GM12865 (cell line): Measurements from ENCODE around the gene CRLF3.

ENCODE experiments used
- DNase-seq: peaks from one replicate; pipeline ENCODE4 v3.0.0; 2010; ENCODE audit warnings: low read depth
- H3K4me3 ChIP-seq: 2 replicates; pipeline ENCODE4 v1.5.1; 2011; ENCODE audit warnings: mild to moderate bottlenecking, low read depth, low read length, control low read depth
- CTCF ChIP-seq: IDR thresholded peaks from 2 replicates; pipeline ENCODE4 v1.5.1; 2011; ENCODE audit warnings: low read length, control low read depth, low read depth, inconsistent platforms; ENCODE audit not compliant: insufficient read depth; ENCODE audit errors: missing control alignments

Gene CRLF3

GRCh38 chr17:30824356-30825145 is at the start of gene CRLF3:
Gene CRLF3, minus strand, starts transcription at chr17:30824692. Its CDS starts 41 bp downstream, at chr17:30824651.
- H3K4me3 ChIP-seq: peak within 1 kb of the TSS; percentile 75
- TF ChIP-seq CTCF: peak; percentile 53
- peak; percentile 96 for DNase-seq

- DNase-seq: no peak
- H3K4me3 ChIP-seq: no peak overlapping the region
- no peak for TF ChIP-seq CTCF
Measured at GRCh38 chr17:30869005-30869404, 44.5 kb upstream of the CRLF3 start.

- no peak for DNase-seq
- H3K4me3 ChIP-seq: no peak overlapping the region
- no peak for TF ChIP-seq CTCF
Measured at GRCh38 chr17:30864636-30865035, 40.1 kb upstream of the CRLF3 start.

GRCh38 chr17:30858556-30859250 is 34.2 kb upstream of the CRLF3 start:
- TF ChIP-seq CTCF: no peak
- no peak overlapping the region for H3K4me3 ChIP-seq
- no peak for DNase-seq

- no peak for DNase-seq
- H3K4me3 ChIP-seq: no peak overlapping the region
- TF ChIP-seq CTCF: no peak
Measured at GRCh38 chr17:30854146-30854545, 29.7 kb upstream of the CRLF3 start.

- DNase-seq: no peak
- H3K4me3 ChIP-seq: no peak overlapping the region
- TF ChIP-seq CTCF: no peak
Measured at GRCh38 chr17:30848021-30848420, 23.5 kb upstream of the CRLF3 start.

GRCh38 chr17:30840771-30841170 is 16.3 kb upstream of the CRLF3 start:
- no peak for DNase-seq
- H3K4me3 ChIP-seq: no peak overlapping the region
- TF ChIP-seq CTCF: no peak
